Measurements from ENCODE around the gene LRRC26.
A peak's percentile ranks its signal among the peaks of the same experiment; 100 is the strongest.
"Not testable (repeated sequence)": the region's sequence is repeated elsewhere in the genome, so short reads cannot be mapped to it uniquely, and the experiment has no call there.

Gene LRRC26

GRCh38 chr9:137126786-137127185 is 43.1 kb downstream of the LRRC26 start:
- TF ChIP-seq CTCF (IDR thresholded peaks at IDR 0.05; ENCODE audit: borderline replicate concordance, insufficient read depth, low read depth, low read length), result no peak
- peak overlapping the region; percentile 42 for H3K4me3 ChIP-seq (ENCODE audit: low read depth, low read length)

- not testable (repeated sequence) for H3K4me3 ChIP-seq (ENCODE audit: low read depth, low read length)
Observed at GRCh38 chr9:137123952-137124462, 45.8 kb downstream of the LRRC26 start.

GRCh38 chr9:137123468-137123837 is 46.4 kb downstream of the LRRC26 start:
- H3K4me3 ChIP-seq (ENCODE audit: low read depth, low read length), result no peak overlapping the region
- no peak for TF ChIP-seq CTCF (IDR thresholded peaks at IDR 0.05; ENCODE audit: borderline replicate concordance, insufficient read depth, low read depth, low read length)

- H3K4me3 ChIP-seq (ENCODE audit: low read depth, low read length), result not testable (repeated sequence)
Observed at GRCh38 chr9:137122796-137123467, 46.9 kb downstream of the LRRC26 start.

GRCh38 chr9:137121927-137122795 is 47.7 kb downstream of the LRRC26 start:
- not testable (repeated sequence) for H3K4me3 ChIP-seq (ENCODE audit: low read depth, low read length)

Data from GM12875 (cell line).